ENCODE data around the gene PIGU. TPM values are rescaled to one million over a fixed set of nuclear protein-coding genes. Genes with fewer than 3 reads are reported as not detected.

The PIGU gene
- total and polyA plus RNA-seq, 2 of the 13 experiments (the other 11 are each of a cell fraction or from before 2014, with no cell fraction given) = 45.5 to 231 TPM

DNA sequence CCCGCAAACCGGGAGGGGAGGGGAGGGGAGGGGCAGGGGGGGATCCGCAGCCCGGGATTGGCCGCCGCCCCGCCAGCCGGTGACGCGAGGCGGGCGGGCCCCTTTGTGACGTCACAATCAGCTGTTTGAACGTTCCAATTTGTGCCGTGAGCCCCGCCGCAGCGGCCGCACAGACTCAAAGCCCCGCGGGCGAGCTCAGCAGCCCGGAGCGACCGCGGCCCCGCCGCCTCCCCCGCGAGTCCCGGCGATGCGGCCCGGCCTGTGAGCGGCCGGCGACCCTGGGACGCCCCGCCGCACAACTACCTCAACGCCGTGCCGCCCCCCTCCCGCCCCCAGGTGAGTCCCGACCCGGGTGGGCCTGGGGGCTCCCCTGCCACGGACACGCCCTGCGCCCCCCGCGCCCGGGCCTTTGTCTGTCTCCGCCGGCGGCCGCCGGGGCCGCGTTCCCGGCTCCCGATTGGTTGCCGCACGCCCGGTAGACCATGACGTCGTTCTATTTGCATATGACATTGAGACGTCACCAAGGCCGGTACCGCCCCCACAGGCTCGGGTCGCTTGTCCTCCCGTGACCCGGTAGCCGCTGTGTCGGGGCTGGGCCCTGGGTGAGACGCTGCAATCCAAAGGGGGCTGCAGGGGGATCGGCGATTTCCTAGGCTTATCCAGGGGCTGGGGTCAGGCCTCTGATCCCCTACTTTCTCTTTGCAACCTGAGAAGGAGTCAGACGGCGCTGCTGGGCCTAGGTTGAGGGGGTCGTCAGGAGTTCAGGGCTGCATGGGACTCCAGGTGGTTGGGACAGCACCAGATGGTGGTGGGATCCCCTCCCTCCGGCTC is 27.5 kb upstream of the PIGU start, which contains the start of gene TP53INP2 (continued):
- TF ChIP-seq, protein P1, sequence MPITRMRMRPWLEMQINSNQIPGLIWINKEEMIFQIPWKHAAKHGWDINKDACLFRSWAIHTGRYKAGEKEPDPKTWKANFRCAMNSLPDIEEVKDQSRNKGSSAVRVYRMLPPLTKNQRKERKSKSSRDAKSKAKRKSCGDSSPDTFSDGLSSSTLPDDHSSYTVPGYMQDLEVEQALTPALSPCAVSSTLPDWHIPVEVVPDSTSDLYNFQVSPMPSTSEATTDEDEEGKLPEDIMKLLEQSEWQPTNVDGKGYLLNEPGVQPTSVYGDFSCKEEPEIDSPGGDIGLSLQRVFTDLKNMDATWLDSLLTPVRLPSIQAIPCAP (CRISPR knock-in tag; IDR thresholded peaks at IDR 0.05; ENCODE audit: low read depth) = peak; percentile 12; the same call in 1 of the 2 replicates
- peak; percentile 90; the same call in 1 of the 2 replicates for TF ChIP-seq ZNF234 (CRISPR knock-in tag; conservative IDR thresholded peaks at IDR 0.05)
- no peak for TF ChIP-seq SRF (IDR thresholded peaks at IDR 0.05; ENCODE audit: low read depth, low read length)
- no peak for TF ChIP-seq HCFC1 (IDR thresholded peaks at IDR 0.05; ENCODE audit: low read depth, low read length)
- no peak for TF ChIP-seq TEAD2 (CRISPR knock-in tag; IDR thresholded peaks at IDR 0.05)
- TF ChIP-seq, protein P2, sequence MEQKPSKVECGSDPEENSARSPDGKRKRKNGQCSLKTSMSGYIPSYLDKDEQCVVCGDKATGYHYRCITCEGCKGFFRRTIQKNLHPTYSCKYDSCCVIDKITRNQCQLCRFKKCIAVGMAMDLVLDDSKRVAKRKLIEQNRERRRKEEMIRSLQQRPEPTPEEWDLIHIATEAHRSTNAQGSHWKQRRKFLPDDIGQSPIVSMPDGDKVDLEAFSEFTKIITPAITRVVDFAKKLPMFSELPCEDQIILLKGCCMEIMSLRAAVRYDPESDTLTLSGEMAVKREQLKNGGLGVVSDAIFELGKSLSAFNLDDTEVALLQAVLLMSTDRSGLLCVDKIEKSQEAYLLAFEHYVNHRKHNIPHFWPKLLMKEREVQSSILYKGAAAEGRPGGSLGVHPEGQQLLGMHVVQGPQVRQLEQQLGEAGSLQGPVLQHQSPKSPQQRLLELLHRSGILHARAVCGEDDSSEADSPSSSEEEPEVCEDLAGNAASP (CRISPR knock-in tag; IDR thresholded peaks at IDR 0.05; ENCODE audit: borderline replicate concordance) = peak; percentile 100
- TF ChIP-seq AHR (CRISPR knock-in tag; IDR thresholded peaks at IDR 0.05) = no peak
- peak; percentile 93; the same call in 1 of the 2 replicates for TF ChIP-seq TBP (CRISPR knock-in tag; IDR thresholded peaks at IDR 0.05)
- peak; percentile 74 for TF ChIP-seq KDM2A (CRISPR knock-in tag; IDR thresholded peaks at IDR 0.05; ENCODE audit: borderline replicate concordance, low read depth)
- TF ChIP-seq ZBTB1 (CRISPR knock-in tag; IDR thresholded peaks at IDR 0.05; ENCODE audit: borderline replicate concordance) = no peak
- TF ChIP-seq, protein P3, sequence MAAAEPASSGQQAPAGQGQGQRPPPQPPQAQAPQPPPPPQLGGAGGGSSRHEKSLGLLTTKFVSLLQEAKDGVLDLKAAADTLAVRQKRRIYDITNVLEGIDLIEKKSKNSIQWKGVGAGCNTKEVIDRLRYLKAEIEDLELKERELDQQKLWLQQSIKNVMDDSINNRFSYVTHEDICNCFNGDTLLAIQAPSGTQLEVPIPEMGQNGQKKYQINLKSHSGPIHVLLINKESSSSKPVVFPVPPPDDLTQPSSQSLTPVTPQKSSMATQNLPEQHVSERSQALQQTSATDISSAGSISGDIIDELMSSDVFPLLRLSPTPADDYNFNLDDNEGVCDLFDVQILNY (CRISPR knock-in tag; conservative IDR thresholded peaks at IDR 0.05) = 0 out of 2 replicates have a peak, but pooled peaks have one; percentile 20
- peak; percentile 67; the same call in 1 of the 2 replicates for TF ChIP-seq GATAD2A (CRISPR knock-in tag; IDR thresholded peaks at IDR 0.05)
- no peak for TF ChIP-seq JUN (CRISPR knock-in tag; IDR thresholded peaks at IDR 0.05)
- peak; percentile 10; the same call in 1 of the 2 replicates for TF ChIP-seq KLF15 (CRISPR knock-in tag; IDR thresholded peaks at IDR 0.05; ENCODE audit: borderline replicate concordance)
- no peak for TF ChIP-seq ZNF841 (CRISPR knock-in tag; IDR thresholded peaks at IDR 0.05; ENCODE audit: borderline replicate concordance)
- TF ChIP-seq MYNN (CRISPR knock-in tag; IDR thresholded peaks at IDR 0.05; ENCODE audit: low read depth) = 0 out of 2 replicates have a peak, but pooled peaks have one; percentile 17
- TF ChIP-seq MAFG (CRISPR knock-in tag; IDR thresholded peaks at IDR 0.05) = no peak; the same call in 1 of the 2 replicates
- peak; percentile 30 for TF ChIP-seq HES4 (CRISPR knock-in tag; IDR thresholded peaks at IDR 0.05; ENCODE audit: borderline replicate concordance)
- peak; percentile 37 for TF ChIP-seq FOXO1 (CRISPR knock-in tag; IDR thresholded peaks at IDR 0.05)
- TF ChIP-seq, protein P4, sequence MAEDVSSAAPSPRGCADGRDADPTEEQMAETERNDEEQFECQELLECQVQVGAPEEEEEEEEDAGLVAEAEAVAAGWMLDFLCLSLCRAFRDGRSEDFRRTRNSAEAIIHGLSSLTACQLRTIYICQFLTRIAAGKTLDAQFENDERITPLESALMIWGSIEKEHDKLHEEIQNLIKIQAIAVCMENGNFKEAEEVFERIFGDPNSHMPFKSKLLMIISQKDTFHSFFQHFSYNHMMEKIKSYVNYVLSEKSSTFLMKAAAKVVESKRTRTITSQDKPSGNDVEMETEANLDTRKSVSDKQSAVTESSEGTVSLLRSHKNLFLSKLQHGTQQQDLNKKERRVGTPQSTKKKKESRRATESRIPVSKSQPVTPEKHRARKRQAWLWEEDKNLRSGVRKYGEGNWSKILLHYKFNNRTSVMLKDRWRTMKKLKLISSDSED (CRISPR knock-in tag; IDR thresholded peaks at IDR 0.05) = no peak
- TF ChIP-seq ZFP41 (CRISPR knock-in tag; IDR thresholded peaks at IDR 0.05; ENCODE audit: borderline replicate concordance) = no peak; the same call in 1 of the 2 replicates
- no peak for TF ChIP-seq ZNF709 (CRISPR knock-in tag; IDR thresholded peaks at IDR 0.05)
- no peak for TF ChIP-seq ZNF30 (CRISPR knock-in tag; IDR thresholded peaks at IDR 0.05)
- peak; percentile 49; the same call in 1 of the 2 replicates for TF ChIP-seq ZNF619 (CRISPR knock-in tag; IDR thresholded peaks at IDR 0.05)
- no peak for TF ChIP-seq ZBTB38 (CRISPR knock-in tag; IDR thresholded peaks at IDR 0.05)
- no peak for TF ChIP-seq ZNF781 (CRISPR knock-in tag; IDR thresholded peaks at IDR 0.05; ENCODE audit: borderline replicate concordance, not compliant biosample characterization)
- TF ChIP-seq KLF9 (CRISPR knock-in tag; IDR thresholded peaks at IDR 0.05; ENCODE audit: low read depth) = no peak
